GM12864 (cell line): ENCODE measurements around the gene GRIP2.

Experiments used
- DNase-seq: peaks from one replicate; pipeline ENCODE4 v3.0.0-alpha.2; 2011; ENCODE audit warnings: low read depth
- H3K4me3 ChIP-seq: 2 replicates; pipeline ENCODE4 v1.5.1; 2011; ENCODE audit warnings: mild to moderate bottlenecking, low read depth, low read length, control low read depth
- CTCF ChIP-seq: IDR thresholded peaks from 2 replicates; pipeline ENCODE4 v1.5.1; 2011; ENCODE audit warnings: low read depth, mild to moderate bottlenecking, moderate library complexity, low read length, control low read depth, inconsistent platforms; ENCODE audit errors: missing control alignments

Gene GRIP2

DNA sequence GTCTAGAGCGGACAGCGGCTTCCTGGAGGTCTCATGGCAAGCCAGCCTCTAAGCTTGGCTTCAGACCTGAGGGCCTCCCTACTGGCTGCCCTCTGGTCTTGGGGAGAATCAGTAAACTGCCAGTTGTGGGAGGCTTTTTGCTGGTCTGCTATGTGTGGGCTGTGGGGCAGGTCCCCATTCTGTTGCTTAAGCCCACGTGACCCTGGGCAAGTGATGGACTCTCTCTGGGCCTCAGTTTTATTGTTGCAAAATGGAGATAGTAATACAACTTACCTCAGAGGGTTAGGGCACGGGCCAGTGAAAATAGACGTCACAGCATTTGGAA, 76.0 kb downstream of the GRIP2 start:
- H3K4me3 ChIP-seq = no peak overlapping the region
- TF ChIP-seq CTCF = no peak
- DNase-seq = no peak

DNA sequence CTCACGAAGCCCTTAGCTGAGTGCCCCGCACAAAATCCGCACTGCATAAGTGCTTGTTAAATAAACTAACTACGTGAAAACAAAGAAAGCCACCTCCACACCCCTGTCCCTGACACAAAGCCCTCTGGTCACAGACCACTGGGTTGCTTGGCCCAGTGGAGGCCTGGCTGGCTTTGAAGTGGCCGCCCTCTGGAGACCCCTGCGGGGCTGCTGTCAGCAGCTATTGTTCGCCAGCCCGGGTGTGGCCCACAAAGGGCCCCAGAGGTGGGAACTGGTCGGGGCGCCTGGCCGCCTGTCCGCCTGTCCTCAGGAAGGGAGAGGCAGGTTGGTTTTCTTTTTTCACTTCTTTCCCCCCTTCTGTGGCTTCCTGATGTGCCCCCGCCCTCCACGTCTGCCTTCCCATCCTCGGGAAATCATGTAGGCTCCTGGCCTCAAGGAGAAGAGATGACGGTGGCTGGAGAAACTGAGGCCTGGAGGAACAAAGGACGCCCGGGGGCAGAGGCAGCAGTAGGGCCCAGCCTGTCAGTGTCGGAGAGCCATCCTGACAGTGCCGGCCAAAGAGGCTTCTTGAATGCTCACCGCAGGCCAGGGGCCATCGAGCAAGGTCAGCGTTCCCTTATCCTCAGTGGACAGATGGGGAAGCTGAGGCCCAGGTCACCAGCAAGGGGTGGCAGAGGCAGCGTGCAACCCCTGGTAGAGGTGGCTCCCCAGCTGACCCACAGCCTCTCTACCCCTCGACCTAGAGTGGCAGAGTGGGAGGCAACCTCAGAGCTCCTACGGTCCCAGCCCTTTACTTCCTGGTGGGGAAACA, 76.6 kb downstream of the GRIP2 start:
- TF ChIP-seq CTCF = no peak
- no peak for DNase-seq
- no peak overlapping the region for H3K4me3 ChIP-seq

DNA sequence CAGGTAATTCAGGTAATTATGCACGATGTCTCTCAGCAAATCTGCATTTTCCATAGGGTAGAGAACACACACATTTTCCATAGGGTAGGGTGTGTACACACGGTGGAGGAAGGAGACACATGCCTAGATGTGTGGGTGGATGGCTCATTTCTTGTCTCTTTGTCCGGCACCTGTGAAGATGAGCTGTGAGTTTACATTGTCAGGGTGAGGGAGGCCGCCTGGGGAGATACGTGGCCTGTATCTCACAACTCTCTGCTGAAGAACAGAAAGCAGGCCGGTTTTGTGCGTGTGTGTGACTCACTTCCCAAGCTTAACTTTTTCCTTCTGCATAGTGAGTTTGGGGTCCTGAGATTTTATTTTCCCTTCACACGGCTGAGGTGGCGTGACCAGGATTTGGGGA, 77.4 kb downstream of the GRIP2 start:
- DNase-seq = no peak
- no peak for TF ChIP-seq CTCF
- H3K4me3 ChIP-seq = no peak overlapping the region

- H3K4me3 ChIP-seq = no peak overlapping the region
- TF ChIP-seq CTCF = peak; percentile 52
- no peak for DNase-seq
Observed at GRCh38 chr3:14461748-14462324, 78.3 kb downstream of the GRIP2 start.

DNA sequence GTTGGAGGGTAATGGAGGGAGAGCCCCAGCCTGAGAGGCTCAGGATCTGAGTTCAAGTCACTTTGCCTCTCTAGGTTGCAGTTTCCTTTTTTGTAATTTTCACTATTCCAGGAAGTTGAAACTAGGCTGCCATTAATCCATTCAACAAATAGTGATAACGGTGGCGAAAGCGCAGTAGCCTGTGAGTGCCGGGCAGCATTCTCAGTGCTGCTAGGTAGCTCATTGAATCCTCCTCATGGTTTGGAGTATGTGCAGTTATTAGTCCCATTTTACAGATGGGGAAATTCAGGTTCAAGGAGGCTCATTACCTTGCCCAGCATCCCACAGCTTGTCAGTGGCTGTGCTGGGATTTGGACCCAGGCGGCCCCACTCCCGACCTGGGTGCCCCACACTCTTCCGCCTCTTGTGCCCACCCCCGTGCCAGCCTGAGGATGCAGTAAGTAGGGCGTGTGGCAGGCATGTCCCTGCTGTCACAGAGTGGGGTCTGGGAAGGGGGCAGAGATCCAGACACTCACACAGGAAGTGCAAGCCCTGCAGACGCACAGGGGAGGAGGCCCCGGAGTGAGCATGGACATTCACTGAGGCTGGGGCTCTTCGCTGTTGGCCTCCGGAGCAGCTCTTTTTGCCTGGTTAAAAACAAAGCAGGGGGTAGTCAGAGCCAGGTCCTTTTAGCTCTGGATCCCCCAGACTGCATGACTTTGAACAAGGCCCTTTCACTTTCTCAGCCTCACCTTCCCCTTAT, 79.0 kb downstream of the GRIP2 start:
- TF ChIP-seq CTCF = no peak
- no peak overlapping the region for H3K4me3 ChIP-seq
- DNase-seq = no peak

DNA sequence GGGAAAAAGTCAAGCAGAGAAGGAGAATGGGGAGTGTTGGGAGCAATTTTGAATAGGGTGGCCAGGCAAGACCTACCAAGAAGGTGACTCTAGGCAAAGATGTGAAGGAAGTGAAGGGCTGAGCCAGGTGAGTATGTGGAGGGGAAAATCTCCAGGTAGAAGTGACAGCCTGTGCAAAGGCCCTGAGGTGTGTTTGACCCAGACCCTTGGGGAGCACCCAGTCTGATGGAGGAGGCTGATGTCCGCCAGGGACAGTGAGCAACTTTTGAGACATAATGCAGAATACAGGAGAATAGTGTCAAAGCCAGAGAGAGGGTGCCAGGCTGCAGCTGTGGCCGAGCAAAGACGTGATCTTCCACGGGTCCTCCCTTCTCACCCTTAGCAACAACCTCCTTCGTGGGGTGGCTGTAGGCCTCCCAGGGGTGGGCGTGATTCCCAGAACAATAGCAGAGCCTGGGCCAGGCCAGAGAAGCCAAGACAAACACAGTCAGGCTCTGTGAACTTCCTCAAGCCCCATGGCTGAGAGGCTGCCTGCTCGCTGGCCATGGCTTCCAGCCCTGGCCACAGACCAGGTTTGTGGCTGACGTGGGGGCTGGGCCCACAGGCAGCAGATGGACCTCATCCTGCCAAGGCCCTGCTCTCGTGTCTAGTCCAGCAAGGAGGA, 79.7 kb downstream of the GRIP2 start:
- TF ChIP-seq CTCF = no peak
- no peak for DNase-seq
- H3K4me3 ChIP-seq = no peak overlapping the region
